Mesodermal cell (in vitro differentiated cells): ENCODE data around the gene CTDNEP1.

Experiments used
- H3K27ac ChIP-seq: 2 replicates; pipeline ENCODE4 v1.7.0; 2013; ENCODE audit warnings: mild to moderate bottlenecking, low read depth, low read length, moderate library complexity; ENCODE audit not compliant: severe bottlenecking
- H3K36me3 ChIP-seq: 2 replicates; pipeline ENCODE4 v1.7.1; 2013; ENCODE audit warnings: mild to moderate bottlenecking, low read length, moderate library complexity; ENCODE audit not compliant: control insufficient read depth, insufficient read depth
- H3K4me1 ChIP-seq: one replicate; pipeline ENCODE4 v1.7.1; 2013; ENCODE audit warnings: mild to moderate bottlenecking, low read length; ENCODE audit not compliant: insufficient read depth, control insufficient read depth, poor library complexity, severe bottlenecking
- H3K4me3 ChIP-seq: 2 replicates; pipeline ENCODE4 v1.7.0; 2013; ENCODE audit warnings: low read length, control low read depth, mild to moderate bottlenecking; ENCODE audit not compliant: insufficient read depth, poor library complexity, severe bottlenecking; ENCODE audit errors: extremely low read depth
- H3K9me3 ChIP-seq: 2 replicates; pipeline ENCODE4 v1.7.1; 2013; ENCODE audit warnings: mild to moderate bottlenecking, low read length, moderate library complexity; ENCODE audit not compliant: control insufficient read depth
- WGBS, 2 experiments: methylation state at CpG; one replicate each; pipeline ENCODE4 v1.1.5; 2013; ENCODE audit warnings: missing lambda C conversion rate in 2 of 2; ENCODE audit not compliant: insufficient coverage in 2 of 2; 5-methylcytosine and 5-hydroxymethylcytosine counted together

Gene CTDNEP1

DNA sequence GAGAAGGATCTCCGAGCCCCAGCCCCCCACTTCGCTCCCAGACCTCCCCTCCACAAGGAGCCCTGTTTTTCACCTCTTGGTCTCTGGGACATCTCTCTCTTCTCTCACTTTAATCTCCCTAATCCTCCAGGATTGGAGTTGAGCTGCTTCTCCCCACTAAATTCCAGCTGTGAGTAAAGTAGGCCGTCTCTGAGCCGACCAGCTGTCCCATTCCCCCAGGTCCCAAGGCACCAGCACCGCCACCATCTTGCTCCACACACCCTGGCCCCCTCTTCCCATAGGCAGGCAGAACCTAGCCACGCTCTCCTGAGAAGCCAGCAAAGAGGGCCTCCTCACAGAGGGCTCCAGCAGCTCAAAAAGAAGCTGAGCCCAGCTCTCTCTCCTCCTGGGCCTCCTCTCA, 32.8 kb downstream of the CTDNEP1 start:
- Histone ChIP-seq H3K27ac (peak overlapping the region; percentile 10), H3K36me3 (peaks cover 28% of the 10 kb centered on the region), H3K4me1 (peaks cover 41% of the 10 kb centered on the region), H3K9me3 (no peaks in the 10 kb centered on the region), H3K4me3 (no peak overlapping the region)
- WGBS, 2 experiments: 68 to 83% methylated on average over 4 of the region's 6 CpGs

DNA sequence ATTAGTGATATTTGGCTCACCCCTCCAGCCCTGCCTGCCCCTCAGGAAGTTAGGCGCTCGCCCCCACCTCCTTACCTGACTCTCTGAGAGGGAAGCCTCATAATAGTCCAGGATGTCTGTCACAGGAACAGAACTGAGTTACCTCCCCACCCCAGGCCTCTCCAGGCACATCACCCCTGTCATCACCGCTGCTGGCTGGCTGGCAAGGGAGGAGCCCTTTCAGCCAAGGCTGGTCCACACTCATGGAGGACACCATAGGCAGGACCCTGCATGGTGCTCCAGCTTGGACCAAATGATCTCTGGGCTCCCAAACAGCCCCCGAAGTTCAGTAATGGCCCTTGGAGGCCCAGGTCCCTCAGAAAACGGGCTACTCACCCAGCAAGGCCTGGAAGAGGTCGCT, 33.4 kb downstream of the CTDNEP1 start:
- Histone ChIP-seq H3K9me3 (no peaks in the 10 kb centered on the region), H3K27ac (peak overlapping the region; percentile 20), H3K4me1 (peaks cover 41% of the 10 kb centered on the region), H3K36me3 (peaks cover 22% of the 10 kb centered on the region), H3K4me3 (peak overlapping the region; percentile 66)
- WGBS, 2 experiments: 78 to 96% methylated on average over 3 to 4 of the region's 6 CpGs

DNA sequence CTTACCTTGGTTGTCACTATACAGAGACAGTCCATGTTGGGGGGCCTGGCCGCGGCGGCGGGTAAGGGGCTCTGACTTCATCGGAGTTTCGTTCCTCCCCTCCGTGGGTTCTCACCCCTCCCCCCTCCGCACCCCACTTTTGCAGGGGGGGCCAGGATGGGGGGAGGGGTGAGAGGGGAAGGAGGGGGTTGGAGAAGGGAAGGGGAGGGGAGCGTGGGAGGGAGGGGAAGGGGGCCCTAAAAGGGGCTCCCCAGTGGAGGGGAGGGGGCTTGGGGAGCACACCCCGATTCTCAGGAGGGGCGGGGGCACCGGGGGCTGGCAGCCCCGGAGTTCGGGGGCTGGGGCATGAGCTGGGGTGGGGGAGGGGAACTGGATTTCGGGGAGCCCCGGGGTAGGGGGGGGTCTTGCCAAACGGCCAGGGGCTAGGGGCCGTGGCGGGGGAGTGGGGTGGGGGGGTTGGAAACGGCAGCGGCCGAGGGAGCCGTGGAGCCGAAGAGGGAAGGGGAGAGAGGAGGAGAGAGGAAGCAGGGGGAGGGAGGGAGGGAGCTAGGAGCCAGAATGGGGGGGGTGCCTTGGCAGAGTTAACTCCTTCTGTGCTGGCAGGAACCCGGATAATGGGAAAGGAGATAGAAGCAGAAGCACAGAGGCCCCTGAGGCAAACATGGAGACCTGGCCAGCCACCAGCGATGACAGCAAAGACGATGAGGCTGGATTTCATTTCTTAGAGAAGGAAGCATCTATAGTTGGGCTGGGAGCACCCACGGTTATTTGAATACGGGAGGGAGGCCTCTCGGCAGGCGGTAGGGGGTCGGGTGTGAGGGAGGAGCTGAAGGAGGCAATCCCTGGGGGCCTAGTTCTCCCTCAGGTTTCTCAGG, 34.2 kb downstream of the CTDNEP1 start:
- H3K4me1 ChIP-seq: peaks cover 42% of the 10 kb centered on the region
- H3K36me3 ChIP-seq: peaks cover 14% of the 10 kb centered on the region
- no peaks in the 10 kb centered on the region for H3K9me3 ChIP-seq
- H3K27ac ChIP-seq: peak overlapping the region; percentile 39
- peak overlapping the region; percentile 66 for H3K4me3 ChIP-seq
- WGBS, 2 experiments: 3 to 15% methylated on average over 4 to 9 of the region's 32 CpGs

DNA sequence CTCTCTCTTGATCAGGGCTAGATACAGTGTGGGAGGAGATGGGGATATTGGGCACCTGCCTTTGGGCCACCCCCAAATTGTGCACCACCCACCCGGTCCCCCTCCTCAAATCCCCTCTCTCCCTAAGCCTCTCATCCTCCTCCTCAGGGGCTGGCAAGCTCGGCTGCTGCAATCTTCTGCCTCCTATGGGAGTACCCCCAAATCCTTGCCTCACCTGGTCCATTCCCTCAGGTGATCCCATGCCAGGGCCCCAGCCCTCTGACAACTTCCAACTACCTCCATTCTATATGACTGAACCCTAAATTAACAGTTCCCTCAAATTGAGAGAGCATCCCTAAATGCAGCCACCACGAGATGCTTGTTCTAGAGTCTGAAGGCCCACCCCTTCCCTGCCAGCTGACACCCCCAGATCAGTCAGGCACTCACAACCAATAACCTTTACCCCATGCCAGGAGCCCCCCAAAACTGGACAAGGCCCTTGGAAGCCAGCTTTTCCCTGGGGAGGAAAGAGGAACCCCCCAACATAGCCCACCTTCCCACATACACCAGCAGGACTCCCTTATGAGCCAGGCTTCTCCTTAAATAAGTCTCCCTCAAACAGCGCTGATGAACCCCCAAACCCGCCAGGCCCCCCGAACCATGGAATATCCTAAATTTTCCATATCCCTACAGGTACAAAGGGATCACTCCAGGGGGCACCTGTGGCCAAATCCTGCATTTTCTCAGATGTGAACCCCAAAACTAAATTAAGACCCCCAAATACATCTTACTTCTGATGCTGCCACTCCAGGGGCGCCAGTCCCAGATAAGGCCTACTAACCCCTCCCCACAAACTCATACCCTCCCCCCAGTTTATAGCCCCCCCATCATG, 35.1 kb downstream of the CTDNEP1 start:
- peaks cover 5% of the 10 kb centered on the region for H3K36me3 ChIP-seq
- peak overlapping the region; percentile 66 for H3K4me3 ChIP-seq
- 19 to 24% methylated on average over 5 of the region's 7 CpGs for WGBS, 2 experiments
- H3K27ac ChIP-seq: peak overlapping the region; percentile 39
- H3K4me1 ChIP-seq: peaks cover 47% of the 10 kb centered on the region
- H3K9me3 ChIP-seq: no peaks in the 10 kb centered on the region

DNA sequence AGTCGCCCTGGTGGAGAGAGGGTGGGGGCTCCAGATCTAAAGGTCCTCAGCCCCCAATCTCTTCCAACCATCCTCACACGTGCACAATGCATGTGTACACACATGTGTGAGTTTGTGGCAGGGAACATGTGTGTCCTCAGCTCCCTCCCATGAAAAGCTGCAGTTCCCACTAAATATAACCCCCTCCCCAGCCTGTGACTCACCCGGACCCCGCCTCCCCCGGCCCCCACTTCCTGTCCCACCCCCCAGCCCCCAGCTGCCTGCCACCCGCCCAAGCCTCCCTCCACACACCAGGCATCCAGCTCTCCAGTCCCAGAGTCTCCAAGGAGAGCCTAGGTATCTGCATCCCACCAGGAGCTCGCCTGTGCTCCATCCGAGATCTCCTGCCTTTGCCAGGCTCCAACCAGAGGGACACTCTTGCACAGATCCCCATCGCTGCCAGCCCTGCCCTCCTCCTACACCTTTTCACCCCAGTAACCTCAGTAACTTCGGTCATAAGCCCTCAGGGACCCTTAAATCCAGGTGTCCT, 35.8 kb downstream of the CTDNEP1 start:
- WGBS, 2 experiments: 7% methylated on average over 3 to 4 of the region's 10 CpGs
- Histone ChIP-seq H3K4me3 (peak overlapping the region; percentile 66), H3K36me3 (no peaks in the 10 kb centered on the region), H3K27ac (peak overlapping the region; percentile 96), H3K4me1 (peaks cover 44% of the 10 kb centered on the region), H3K9me3 (no peaks in the 10 kb centered on the region)

DNA sequence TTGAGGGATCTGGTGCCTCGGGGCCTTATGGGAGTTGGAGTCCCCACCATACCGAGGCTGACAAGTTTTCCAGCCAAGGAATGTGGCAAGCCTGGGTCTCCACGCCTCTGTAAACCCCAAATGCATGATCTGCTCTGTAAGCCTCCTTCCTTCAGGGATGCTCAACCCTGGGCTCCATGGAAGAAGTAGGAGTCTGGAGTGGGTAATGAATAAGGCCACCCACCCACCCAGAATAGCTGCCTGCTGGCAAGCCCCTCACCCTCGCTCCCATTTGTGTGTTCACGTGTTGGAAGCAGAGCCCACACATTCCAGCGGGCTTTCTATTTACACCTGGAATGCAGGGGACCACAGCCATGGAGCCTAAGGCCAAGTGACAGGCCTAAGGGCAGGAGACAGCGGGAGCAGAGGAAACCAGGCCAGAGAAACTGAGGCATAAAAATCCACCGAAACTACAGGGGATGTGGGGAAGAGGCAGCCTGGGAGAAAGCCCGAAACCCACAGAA, 36.3 kb downstream of the CTDNEP1 start:
- 0 to 4% methylated on average over 4 to 8 of the region's 9 CpGs for WGBS, 2 experiments
- Histone ChIP-seq H3K4me1 (peaks cover 43% of the 10 kb centered on the region), H3K9me3 (no peaks in the 10 kb centered on the region), H3K27ac (peak overlapping the region; percentile 96), H3K36me3 (no peaks in the 10 kb centered on the region), H3K4me3 (peak overlapping the region; percentile 66)

DNA sequence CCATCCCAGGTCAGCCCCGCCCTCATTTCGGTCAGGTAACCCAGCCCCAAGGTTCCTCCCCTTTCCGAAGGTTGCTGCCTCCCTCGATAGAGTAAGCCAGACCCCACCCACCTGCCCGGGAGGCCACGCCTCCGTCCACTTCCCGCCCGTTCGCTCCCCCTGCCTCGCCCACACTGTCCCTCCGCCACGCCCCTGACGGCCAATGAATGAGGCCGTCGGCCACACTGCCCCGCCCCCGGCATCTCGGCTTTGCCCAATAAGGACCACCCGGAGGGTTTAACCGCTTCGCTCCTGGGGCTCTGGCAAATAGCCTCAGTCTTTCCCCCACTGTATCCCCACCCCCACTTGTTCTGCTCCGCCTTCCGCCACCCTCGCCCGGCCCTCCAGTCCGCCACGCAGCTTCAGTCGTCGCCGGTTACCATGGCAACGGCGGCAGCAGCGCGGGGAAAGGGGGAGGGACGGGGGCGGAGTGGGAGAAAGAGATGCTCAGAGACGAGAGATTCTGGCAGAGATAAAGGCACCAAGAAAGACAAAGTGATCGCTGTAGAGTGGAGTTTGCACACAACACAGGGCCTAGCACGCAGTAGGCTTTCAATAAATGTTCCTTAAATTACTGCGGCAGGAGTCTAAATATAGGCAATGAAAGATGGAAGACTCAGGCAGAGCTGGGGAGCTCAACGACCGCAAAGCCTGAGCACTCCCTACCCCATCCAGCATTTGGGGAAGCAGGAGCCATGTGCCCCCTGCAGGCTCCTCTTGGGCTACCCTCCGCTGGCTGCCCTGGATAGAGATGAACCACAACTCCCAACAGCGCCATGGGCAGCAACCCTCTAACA, 37.0 kb downstream of the CTDNEP1 start:
- Histone ChIP-seq H3K36me3 (no peaks in the 10 kb centered on the region), H3K27ac (peak overlapping the region; percentile 96), H3K4me3 (peak overlapping the region; percentile 66), H3K4me1 (peaks cover 43% of the 10 kb centered on the region), H3K9me3 (no peaks in the 10 kb centered on the region)
- 0% methylated on average over 26 to 41 of the region's 45 CpGs for WGBS, 2 experiments

DNA sequence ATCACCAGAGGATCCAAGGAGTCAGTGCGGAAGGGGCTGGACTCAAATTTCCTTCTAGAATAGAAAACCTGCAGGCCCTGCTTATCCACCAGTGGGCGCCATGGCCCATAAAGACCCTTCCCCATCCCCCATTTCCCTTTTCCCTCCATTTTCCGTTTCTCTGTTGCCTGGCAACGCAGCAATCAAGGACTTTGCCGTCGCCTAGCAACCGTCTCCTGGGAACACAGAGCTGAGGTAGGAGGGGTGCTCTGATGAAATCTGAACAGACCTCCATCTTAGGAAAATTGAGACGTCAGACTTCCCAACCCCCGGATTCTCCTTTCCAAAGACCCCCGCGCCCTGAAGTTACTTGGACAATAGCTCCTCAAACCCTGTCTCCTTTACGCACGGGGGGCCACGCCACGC, 37.6 kb downstream of the CTDNEP1 start:
- Histone ChIP-seq H3K4me3 (peak overlapping the region; percentile 29), H3K4me1 (peaks cover 41% of the 10 kb centered on the region), H3K36me3 (no peaks in the 10 kb centered on the region), H3K27ac (peak overlapping the region; percentile 96), H3K9me3 (no peaks in the 10 kb centered on the region)
- WGBS, 2 experiments: 0% methylated on average over 8 of the region's 15 CpGs

DNA sequence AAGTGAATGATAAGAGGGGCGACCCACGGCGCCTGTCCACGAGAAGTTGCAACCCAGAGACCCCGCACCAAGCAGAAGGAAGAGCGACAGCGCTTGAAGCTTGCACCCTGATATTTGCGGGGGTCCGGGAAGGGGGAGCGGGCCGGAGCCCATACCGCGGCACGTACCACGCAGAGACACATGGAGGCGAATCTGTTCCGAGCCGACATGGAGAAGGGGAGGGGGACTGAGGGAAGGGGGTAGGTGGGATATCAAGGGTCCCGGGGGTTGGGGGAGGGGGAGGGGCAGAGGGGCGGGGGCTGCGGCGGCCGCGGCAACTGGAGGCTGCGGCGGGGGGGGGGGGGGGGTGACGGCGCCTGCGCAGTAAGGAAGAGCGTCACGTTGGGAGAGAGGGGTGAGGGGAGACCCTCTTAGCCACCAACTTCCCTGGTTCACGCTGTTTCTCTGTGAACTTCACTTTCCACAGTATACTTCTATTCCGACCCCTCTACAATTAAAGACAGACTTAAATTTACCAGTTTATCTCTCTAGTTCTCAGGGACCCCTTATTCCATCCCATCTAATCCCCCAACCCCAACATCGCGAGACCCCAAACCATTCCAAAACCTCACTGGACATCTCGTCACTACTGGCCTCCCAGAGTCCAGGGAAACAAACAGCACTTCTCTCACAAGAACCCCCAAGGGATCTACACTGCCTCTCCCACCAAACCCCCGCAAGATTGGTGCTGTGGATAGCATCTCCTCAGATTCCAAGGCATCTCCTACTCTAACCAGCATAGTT, 39.9 kb downstream of the CTDNEP1 start:
- WGBS, 2 experiments: 31% methylated on average over 14 to 17 of the region's 37 CpGs
- Histone ChIP-seq H3K9me3 (no peaks in the 10 kb centered on the region), H3K27ac (no peak overlapping the region), H3K4me3 (no peak overlapping the region), H3K4me1 (peaks cover 35% of the 10 kb centered on the region), H3K36me3 (peaks cover 5% of the 10 kb centered on the region)
